Occipital lobe (tissue), 2 donors: ENCODE data around the gene MAP2K5. TPM values are rescaled to one million over a fixed set of nuclear protein-coding genes. Genes with fewer than 3 reads are reported as not detected.

Source experiments
- DNase-seq: peaks from one replicate; lab custom pipeline; 2025; lab: John Stamatoyannopoulos, UW
- total RNA-seq: library from RNA; depleted of rRNA; stranded (reverse); fragments of >200 nt; gene quantifications from one replicate; pipeline ENCODE4 v1.2.3, GENCODE V29; 2014

MAP2K5 gene
- total RNA-seq, 1 donor from 2014 or later, result 12.8 TPM

- no peak for DNase-seq
Measured at GRCh38 chr15:67779549-67780111, 237.1 kb downstream of the MAP2K5 start.

GRCh38 chr15:67781061-67781460, 238.6 kb downstream of the MAP2K5 start:
- DNase-seq, result no peak

DNA sequence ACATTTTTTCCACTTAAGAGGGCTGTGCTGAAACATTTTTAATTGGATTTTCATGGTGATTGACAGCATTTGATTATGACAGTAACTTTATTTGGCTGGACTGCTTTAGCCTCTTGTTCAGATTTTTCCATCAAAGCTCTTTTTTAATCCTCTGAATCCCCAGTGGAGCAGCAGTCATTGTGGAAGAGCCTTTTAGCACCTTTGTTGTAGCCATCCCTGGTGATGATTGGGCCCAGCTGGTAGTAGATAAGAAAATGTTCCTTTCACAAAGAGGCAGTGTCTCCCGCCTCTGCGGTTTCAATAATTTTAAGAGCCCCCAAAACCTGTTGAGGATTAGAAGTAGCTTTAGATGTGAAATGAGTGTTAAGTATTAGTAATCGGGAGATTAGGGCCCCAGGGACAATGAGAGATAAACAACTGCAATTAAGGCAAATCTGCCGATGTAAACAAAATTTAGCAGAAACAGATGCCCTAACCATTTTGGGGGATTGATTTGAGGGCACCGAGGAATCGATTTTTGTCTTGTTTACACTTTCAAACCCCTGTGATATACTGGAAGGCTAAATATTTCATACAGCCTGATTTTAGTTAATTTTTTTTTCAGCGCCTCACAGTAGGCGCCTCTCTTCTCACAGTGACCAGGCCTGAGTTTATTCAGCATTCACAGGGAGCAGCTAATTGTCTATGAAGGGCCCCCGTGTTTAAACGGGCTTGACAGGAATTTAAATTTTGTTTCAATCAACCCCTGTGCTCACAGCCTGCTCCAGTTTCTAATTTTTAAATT, 239.6 kb downstream of the MAP2K5 start:
- DNase-seq, result no peak

- no peak for DNase-seq
Measured at GRCh38 chr15:67782691-67782991, 240.1 kb downstream of the MAP2K5 start.

GRCh38 chr15:67783303-67783702, 240.8 kb downstream of the MAP2K5 start:
- no peak for DNase-seq

DNA sequence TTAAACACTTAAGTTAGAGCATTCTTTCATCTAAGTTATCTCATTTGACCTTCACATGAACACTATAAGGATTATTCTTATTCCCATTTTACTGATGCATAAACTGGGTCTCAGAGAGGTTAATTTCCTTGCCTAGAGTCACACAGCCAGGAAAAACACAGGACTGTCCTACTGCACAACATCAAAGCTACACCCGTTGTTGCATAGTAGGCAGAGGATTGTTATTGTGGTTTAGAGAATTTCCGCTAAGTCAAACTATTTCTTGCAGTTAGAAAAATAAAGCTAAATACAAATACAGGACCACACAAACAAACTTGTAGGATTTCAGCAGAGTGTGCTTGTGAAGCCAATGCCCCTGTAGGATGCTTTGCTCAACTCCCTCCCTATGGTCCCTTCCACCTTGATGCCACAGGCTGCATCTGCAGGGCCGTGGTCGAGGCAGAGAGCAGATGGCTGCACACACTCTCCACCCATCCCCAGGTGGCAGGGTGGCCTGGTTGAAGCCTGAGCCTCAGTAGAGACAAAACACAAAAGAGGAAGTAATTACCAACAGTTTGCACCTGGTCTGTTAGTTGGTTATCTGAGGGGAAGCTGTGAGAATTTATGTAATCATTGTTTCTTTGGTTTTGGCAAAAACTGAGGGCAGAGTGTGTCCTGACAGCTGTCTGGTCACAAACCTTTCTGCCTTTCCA, 241.7 kb downstream of the MAP2K5 start:
- DNase-seq, result no peak

GRCh38 chr15:67784856-67785430, 242.4 kb downstream of the MAP2K5 start:
- no peak for DNase-seq

DNA sequence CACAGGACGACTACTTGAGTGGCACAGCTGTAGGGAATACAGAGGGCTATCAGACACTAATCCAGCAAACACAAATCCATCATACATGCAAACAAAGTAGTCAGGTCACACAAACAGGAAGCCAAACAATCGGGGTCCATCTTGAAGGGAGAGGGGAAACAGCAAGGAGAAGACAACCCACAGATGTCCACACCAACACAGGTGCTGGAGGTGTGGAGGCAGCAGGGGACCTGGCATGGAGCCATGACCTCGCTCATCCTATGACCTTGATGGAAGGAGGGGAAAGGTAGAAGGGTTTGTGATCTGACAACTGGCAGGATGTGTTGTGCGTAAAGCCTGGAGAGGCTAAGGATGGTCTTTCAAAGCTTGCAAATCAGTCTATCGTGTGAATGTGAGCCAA, 242.9 kb downstream of the MAP2K5 start:
- DNase-seq, result no peak

DNA sequence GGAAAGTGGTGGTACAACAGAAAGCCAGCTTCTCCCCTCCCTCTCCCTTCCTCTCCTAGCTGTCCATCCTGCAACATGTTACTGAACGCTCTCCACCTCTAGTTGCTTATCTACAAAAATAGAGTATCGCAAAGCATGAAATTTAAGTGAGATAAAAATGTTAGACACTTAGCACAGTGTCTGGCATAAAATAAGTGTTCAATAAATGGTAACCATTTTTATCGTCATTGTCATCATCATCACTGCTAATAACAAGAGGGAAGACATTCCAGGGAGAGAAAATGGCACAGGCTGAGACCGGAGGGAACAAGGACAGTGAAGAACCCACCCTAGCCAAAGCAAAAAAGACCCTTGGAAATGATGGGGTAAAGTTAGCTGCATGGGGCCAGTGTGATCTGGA, 244.1 kb downstream of the MAP2K5 start:
- DNase-seq, result no peak

DNA sequence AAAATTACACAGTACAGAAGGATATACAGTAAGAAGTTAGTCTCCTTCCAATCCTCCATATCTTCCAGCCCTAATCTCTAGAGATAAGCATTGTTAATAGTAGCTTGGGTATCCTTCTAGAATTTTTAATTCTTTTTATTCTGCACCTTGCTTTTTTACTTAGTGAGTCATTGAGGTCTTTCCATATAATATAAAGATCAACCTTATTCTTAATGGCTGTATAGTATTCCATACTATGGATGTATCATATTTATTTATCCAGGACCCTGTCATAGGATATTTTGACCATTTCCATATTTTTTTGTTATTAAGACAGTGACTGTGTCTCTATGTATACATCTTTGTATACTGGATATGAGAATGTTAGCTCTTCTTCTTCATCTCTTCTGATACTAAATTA, 246.5 kb downstream of the MAP2K5 start:
- DNase-seq, result no peak

DNA sequence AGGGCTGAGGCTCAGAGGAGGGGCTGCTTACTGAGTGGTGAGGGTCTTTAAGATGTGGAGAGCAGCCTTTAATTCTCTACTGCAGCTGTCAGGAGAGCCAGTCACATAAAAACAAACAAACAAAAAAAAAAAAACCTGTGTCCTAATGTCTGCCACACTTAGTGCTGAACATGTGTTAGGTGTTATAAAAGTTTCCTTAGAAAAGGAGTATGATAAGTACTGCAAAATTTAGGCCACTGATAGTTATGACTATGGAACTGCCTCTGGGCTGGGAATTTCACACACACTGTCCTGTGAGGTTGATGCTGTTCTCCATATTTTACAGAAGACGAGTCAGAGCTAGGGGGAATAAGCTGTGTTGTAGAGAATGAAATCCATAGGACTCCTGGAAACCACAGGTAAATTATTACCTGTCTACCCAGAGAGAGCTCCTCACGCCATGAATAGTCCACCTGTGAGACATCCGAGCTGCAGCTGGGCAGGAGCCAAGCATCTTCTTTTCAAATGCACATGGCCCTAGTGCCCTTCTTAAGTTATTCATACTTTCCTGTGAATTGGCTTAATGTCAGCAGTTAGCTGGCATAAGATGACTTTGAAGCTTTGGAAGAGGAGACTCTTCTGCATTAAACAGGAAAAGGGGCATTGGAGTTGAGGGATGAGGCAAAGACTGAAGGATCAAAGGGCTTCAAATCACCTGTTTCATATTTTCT, 248.3 kb downstream of the MAP2K5 start:
- DNase-seq, result no peak

DNA sequence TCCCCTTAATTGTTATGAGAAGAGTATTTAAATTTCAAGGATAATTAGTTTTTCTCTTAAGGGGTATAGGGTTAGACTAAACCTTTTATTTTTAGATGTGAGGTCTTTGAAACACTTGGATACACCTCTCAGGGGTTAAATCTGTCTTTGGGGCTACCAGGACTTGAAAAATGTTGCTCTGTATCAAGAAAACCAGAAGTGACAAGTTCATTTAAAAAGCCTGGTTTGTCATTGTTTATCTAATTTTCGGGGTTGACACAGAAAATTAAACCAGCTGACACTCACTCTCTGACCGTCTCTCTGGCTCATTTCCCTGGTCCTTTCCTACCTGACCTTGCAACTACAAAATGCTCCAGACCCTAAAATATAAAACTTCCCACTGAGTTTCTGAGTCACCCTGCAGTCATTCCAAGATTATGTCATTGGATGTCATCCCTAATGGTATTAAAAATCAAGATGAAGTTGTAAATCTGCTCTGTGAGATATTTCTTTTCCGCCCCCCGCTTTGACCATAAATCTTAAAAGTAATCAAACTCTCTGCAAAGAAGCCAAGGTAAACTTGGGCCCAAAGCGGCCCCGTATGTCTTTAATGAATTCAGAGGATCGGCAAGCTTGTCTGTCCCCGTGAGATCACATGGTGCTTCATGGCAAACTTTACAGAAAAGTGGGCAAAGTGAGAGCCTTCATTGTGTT, 249.9 kb downstream of the MAP2K5 start:
- no peak for DNase-seq

- DNase-seq, result no peak
Measured at GRCh38 chr15:67794832-67795574, 252.5 kb downstream of the MAP2K5 start.

DNA sequence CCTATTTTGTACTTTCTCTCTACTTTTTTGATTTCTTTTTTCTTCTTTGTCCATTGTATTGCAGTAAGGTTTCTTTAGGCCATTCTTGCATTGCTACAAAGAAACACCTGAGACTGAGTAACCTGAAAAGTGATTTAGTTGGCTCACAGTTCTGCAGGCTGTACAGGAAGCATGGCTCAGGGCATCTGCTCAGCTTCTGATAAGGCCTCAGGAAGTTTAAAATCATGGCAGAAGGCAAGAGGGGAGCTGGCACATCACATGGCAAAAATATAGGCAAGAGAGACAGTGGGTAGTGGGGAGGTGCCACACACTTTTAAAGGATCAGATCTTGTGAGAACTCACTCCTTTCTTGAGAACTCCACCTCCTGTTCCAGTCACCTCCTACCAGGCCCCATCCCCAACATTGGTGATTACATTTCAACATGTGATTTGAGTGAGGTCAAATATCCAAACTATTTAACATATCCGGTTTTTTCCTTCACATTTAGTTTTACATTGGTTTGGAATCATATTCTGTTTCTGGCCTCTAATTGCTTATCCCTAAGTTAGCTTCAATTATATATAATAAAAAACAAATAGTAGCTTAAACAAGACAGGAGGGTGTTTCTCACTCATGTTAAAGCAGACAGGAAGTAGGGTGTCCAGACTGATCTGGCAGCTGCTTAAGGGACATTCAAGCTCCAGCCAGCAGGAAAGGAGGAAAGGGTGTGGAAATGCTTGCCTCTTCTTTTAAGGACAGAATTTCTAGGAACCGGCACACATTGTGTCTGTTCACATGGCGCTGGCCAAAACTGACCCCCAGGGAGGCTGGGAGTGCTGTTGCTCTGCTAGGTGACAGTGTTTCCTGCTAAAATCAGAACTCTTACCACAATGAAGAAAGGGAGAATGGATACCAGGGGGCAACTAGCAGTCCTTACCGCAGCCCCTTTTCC, 254.0 kb downstream of the MAP2K5 start:
- DNase-seq, result no peak

GRCh38 chr15:67799801-67800205, 257.3 kb downstream of the MAP2K5 start:
- no peak for DNase-seq

DNA sequence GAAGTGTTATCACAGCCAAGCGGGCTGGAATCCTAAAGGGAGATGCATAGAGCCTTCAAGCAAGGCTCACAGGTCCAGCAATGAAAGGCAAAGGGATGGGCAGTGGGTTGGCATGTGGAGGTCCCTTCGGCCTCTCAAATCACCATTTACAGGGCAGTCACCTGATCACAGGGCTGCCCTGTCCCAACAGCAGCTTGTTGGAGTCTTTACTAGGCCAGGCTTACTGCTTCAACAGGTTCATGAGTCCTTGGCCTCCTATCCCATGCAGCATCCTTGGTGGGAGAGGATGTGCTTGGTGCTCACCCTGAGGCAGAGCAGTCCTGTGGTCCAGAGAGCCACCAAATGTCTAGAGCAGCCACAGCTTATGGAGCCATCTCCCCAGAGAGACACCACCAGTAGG, 258.6 kb downstream of the MAP2K5 start:
- no peak for DNase-seq

GRCh38 chr15:67801926-67802914, 259.7 kb downstream of the MAP2K5 start:
- no peak for DNase-seq

- no peak for DNase-seq
Measured at GRCh38 chr15:67803299-67803698, 260.8 kb downstream of the MAP2K5 start.
